Cardiac muscle cell (in vitro differentiated cells and primary cell): ENCODE results near the gene HAND2. TPM values are rescaled to one million over a fixed set of nuclear protein-coding genes. Genes with fewer than 3 reads are reported as not detected.
A peak's percentile ranks its signal among the peaks of the same experiment; 100 is the strongest.

Source experiments
- DNase-seq, 2 donors: peaks; one replicate each; pipeline versions ENCODE4 v3.0.0 to v3.0.0-alpha.2; 2010 to 2017; ENCODE audit warnings: low read depth in 1 of 2, low spot score in 1 of 2
- H3K27ac ChIP-seq: fragments of 200-600 bp; sonication (generic); 2 replicates; pipeline ENCODE4 v1.5.1; 2016
- H3K27me3 ChIP-seq: fragments of 200-600 bp; sonication (generic); 2 replicates; pipeline ENCODE4 v1.6.0; 2016; ENCODE audit warnings: control low read depth
- H3K36me3 ChIP-seq: fragments of 200-600 bp; sonication (generic); 2 replicates; pipeline ENCODE4 v1.5.1; 2016; ENCODE audit warnings: control low read depth
- H3K4me1 ChIP-seq: fragments of 200-600 bp; sonication (generic); 2 replicates; pipeline ENCODE4 v1.8.1; 2017; ENCODE audit warnings: low read depth, mild to moderate bottlenecking, mixed run types
- H3K4me3 ChIP-seq: fragments of 200-600 bp; sonication (generic); 2 replicates; pipeline ENCODE4 v1.5.1; 2016; ENCODE audit warnings: mild to moderate bottlenecking
- H3K9me3 ChIP-seq: fragments of 200-600 bp; sonication (generic); 2 replicates; pipeline ENCODE4 v1.5.1; 2017; ENCODE audit warnings: low read depth, mild to moderate bottlenecking, control low read depth
- CTCF ChIP-seq: IDR thresholded peaks from 2 replicates; pipeline ENCODE4 v1.5.1; 2012; ENCODE audit warnings: low read depth, mild to moderate bottlenecking, low read length
- polyA plus RNA-seq: library from polyadenylated mRNA; unstranded; fragments of >200 nt; fragmentation: Nextera tagmentation; extraction: Ambion mirVana; gene quantifications from 2 replicates; pipeline ENCODE4 v1.2.1, GENCODE V29; 2016
- total RNA-seq: library from RNA; depleted of rRNA; stranded (reverse); fragments of >200 nt; gene quantifications from 2 replicates; pipeline ENCODE4 v1.2.3, GENCODE V29; 2016

Gene HAND2
- total and polyA plus RNA-seq, 2 experiments from 2014 or later: 175 to 607 TPM

- Histone ChIP-seq H3K4me1 (peaks cover 13% of the 10 kb centered on the region), H3K4me3 (peak overlapping the region; percentile 96), H3K36me3 (peaks cover 38% of the 10 kb centered on the region), H3K9me3 (no peaks in the 10 kb centered on the region), H3K27ac (peak overlapping the region; percentile 98), H3K27me3 (peaks cover 10% of the 10 kb centered on the region)
- TF ChIP-seq CTCF: no peak
- peak in 1 of 2 donors; percentile 24 for DNase-seq
Observed at GRCh38 chr4:173526724-173527102, 3.3 kb downstream of the HAND2 start.

DNA sequence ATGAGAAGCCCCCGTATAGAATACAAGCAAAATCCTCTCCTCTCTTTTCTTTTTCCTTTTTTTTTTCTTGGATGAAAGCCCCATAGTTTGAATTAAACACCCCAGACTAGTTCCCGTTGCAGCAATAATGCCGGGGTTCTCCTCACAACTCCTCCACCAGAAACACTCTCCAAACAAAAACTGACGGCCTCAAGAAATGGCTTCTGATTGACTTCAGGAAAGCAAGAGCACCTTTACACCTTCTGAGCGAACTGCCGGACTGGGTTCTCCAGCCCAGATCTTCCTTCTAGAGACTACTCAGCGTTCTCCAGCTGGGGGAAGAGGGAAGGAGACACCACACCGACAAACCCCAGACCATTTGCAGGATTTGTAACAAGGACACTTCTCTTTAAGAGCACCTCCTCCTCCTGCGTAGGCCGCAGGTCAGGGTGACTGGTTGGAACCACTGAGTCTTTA is 4.0 kb downstream of the HAND2 start:
- Histone ChIP-seq H3K4me3 (peak overlapping the region; percentile 96), H3K4me1 (peaks cover 17% of the 10 kb centered on the region), H3K27me3 (peaks cover 10% of the 10 kb centered on the region), H3K9me3 (no peaks in the 10 kb centered on the region), H3K36me3 (peaks cover 38% of the 10 kb centered on the region), H3K27ac (peak overlapping the region; percentile 98)
- peak; percentile 52 to 53 for DNase-seq
- no peak for TF ChIP-seq CTCF

DNA sequence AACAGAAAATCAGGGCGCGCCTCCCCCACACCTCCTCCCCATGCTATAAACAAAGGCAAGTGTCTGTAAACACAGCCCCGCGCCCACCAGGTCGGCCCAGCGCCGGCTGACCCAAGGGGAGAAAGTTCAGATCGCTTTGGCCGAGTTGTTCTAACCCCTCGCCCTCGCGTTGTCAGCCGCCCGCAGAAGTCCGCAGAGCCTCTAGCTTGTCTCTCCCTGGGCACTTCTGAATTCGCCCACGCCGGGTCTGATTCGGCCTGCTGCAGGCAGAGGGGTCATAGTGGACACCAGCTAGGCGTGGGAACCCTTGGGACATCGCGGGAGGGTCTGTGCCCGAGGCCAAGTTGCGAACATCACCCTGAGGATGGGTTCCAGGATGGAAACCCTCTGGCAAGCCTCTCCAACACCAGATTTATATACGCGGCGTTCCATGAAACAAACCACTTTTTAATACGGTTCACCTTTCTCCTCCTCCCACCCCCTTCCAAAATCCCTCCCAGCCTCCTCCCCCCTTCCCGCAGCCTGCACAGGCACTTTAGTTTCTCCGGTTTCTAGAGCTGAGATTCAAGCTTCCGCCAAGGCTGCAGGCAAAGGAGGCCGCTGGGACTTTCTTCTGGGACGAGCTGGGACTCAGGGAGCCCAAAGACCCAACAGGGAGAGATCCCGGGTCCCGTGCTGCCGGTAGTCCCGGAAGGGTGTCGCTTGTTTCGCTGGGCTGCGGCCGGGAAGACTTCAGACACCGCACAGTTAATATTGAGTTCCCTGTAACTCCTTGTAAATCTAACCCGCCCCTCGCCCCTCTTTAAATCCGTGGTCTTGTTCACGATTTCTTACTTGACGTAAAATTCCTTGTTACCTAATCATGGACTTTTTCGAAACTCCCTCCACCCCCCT is 4.7 kb downstream of the HAND2 start:
- H3K4me3 ChIP-seq: peak overlapping the region; percentile 96
- no peak for TF ChIP-seq CTCF
- peaks cover 24% of the 10 kb centered on the region for H3K4me1 ChIP-seq
- peaks cover 38% of the 10 kb centered on the region for H3K36me3 ChIP-seq
- DNase-seq: peak; percentile 59 to 62
- H3K27me3 ChIP-seq: peaks cover 10% of the 10 kb centered on the region
- peak overlapping the region; percentile 98 for H3K27ac ChIP-seq
- H3K9me3 ChIP-seq: no peaks in the 10 kb centered on the region

DNA sequence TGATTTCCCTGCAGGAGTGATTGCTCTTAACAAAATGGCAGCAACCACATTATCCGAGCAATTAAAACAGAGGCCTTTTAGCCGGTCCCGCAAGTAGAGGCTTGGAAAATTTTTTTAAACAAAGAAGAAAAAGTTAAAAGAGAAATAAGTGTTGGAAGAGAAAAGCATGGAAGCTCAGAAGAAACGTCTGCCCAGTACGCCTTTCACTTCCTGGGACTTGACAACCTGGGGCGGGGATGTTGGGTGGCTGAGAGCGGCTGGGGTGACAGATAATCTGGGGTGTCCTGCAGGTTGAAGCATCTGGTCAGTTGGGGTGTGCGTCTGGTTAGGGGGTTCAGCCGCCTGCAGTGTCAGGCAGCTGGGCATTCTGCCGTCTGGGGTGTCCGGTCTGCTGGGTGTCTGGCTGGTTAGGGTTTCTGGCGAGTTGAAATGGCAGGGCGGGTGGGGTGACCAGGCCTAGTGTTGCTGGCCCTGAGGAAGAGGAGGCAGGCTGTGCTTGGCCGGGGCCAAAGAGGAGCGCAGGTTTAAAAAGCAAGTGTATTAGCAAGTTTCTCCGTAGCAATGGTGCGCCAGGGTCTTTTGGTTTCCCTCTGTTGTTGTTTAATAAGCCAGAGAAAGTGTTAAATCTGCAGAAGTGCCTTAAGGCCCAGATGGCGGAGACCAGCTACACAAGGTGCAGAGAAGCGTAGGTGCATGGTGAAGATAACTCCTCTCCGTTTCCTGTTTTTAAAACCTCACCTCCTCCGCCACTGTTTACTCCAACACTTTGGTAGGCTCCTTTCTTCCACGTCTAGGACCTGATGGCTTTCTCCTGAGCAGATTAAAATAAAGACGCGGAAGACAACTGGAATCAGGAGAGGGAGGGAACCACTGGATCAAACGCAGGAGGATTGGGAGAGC is 5.6 kb downstream of the HAND2 start:
- peaks cover 38% of the 10 kb centered on the region for H3K36me3 ChIP-seq
- peak overlapping the region; percentile 96 for H3K4me3 ChIP-seq
- peak overlapping the region; percentile 98 for H3K27ac ChIP-seq
- H3K27me3 ChIP-seq: peaks cover 13% of the 10 kb centered on the region
- TF ChIP-seq CTCF: no peak
- DNase-seq: peak in 1 of 2 donors; percentile 48
- H3K4me1 ChIP-seq: peaks cover 33% of the 10 kb centered on the region
- H3K9me3 ChIP-seq: no peaks in the 10 kb centered on the region

- peak overlapping the region; percentile 96 for H3K4me3 ChIP-seq
- H3K4me1 ChIP-seq: peaks cover 35% of the 10 kb centered on the region
- peaks cover 38% of the 10 kb centered on the region for H3K36me3 ChIP-seq
- TF ChIP-seq CTCF: peak; percentile 17
- peaks cover 11% of the 10 kb centered on the region for H3K27me3 ChIP-seq
- H3K9me3 ChIP-seq: no peaks in the 10 kb centered on the region
- H3K27ac ChIP-seq: peak overlapping the region; percentile 98
- peak in 1 of 2 donors; percentile 61 for DNase-seq
Observed at GRCh38 chr4:173522951-173523395, 7.1 kb downstream of the HAND2 start.
